CD8-positive, alpha-beta memory T cell (primary cell): ENCODE data around the gene MAB21L4. TPM values are rescaled to one million over a fixed set of nuclear protein-coding genes. Genes with fewer than 3 reads are reported as not detected.

Source experiments
- CTCF ChIA-PET: fragments of 350-600 bp; sonication (Branson Sonifier 250); formaldehyde crosslinking; loops from one replicate; lab custom pipeline; 2021; ENCODE audit warnings: antibody characterized with exemption; lab: Charles Lee
- POLR2A ChIA-PET: fragments of 350-600 bp; sonication (Branson Sonifier 250); formaldehyde crosslinking; loops from one replicate; lab custom pipeline; 2021; ENCODE audit warnings: antibody characterized with exemption; lab: Charles Lee
- DNase-seq, 5 donors: peaks; one replicate each; pipeline versions ENCODE4 v3.0.0 to v3.0.0-alpha.2; 2020 to 2022; ENCODE audit warnings: mixed read lengths in 1 of 5
- H3K27ac ChIP-seq: one replicate; pipeline ENCODE4 v1.7.0; 2013; ENCODE audit warnings: low read depth, mild to moderate bottlenecking, low read length, moderate library complexity
- H3K27me3 ChIP-seq: 2 replicates; pipeline ENCODE4 v1.7.0; 2013; ENCODE audit warnings: low read length, mild to moderate bottlenecking; ENCODE audit not compliant: insufficient read depth, poor library complexity, severe bottlenecking
- H3K36me3 ChIP-seq: 2 replicates; pipeline ENCODE4 v1.7.0; 2013; ENCODE audit warnings: mild to moderate bottlenecking, low read length, moderate library complexity; ENCODE audit not compliant: insufficient read depth
- H3K4me1 ChIP-seq: 2 replicates; pipeline ENCODE4 v1.7.0; 2013; ENCODE audit warnings: mild to moderate bottlenecking, low read length, moderate library complexity; ENCODE audit not compliant: insufficient read depth
- H3K4me3 ChIP-seq: 2 replicates; pipeline ENCODE4 v1.7.0; 2013; ENCODE audit warnings: mild to moderate bottlenecking, low read length
- H3K9me3 ChIP-seq: 2 replicates; pipeline ENCODE4 v1.7.0; 2013; ENCODE audit warnings: mild to moderate bottlenecking, low read length
- H3K27ac Mint-ChIP-seq, 8 donors: one replicate each; pipeline ENCODE4 v1.8.0; 2020 to 2021; ENCODE audit warnings: mixed read lengths in 8 of 8, mild to moderate bottlenecking in 6 of 8, inconsistent platforms in 3 of 8, moderate library complexity in 3 of 8
- H3K27me3 Mint-ChIP-seq, 2 donors: one replicate each; pipeline ENCODE4 v1.8.0; 2020 to 2021; ENCODE audit warnings: mixed read lengths in 2 of 2, mild to moderate bottlenecking in 1 of 2, moderate library complexity in 1 of 2
- H3K36me3 Mint-ChIP-seq, 3 donors: one replicate each; pipeline ENCODE4 v1.8.0; 2020 to 2021; ENCODE audit warnings: mixed read lengths in 3 of 3, inconsistent platforms in 1 of 3, mild to moderate bottlenecking in 1 of 3
- H3K4me1 Mint-ChIP-seq, 3 donors: one replicate each; pipeline ENCODE4 v1.8.0; 2020 to 2021; ENCODE audit warnings: mixed read lengths in 3 of 3, inconsistent platforms in 1 of 3, mild to moderate bottlenecking in 1 of 3
- H3K4me3 Mint-ChIP-seq, 7 donors: one replicate each; pipeline ENCODE4 v1.8.0; 2020 to 2021; ENCODE audit warnings: mixed read lengths in 7 of 7, mild to moderate bottlenecking in 6 of 7, moderate library complexity in 4 of 7, inconsistent platforms in 2 of 7
- H3K9me3 Mint-ChIP-seq, 5 donors: one replicate each; pipeline ENCODE4 v1.8.0; 2020 to 2022; ENCODE audit warnings: mixed read lengths in 5 of 5, mild to moderate bottlenecking in 3 of 5, moderate library complexity in 2 of 5, inconsistent platforms in 1 of 5
- polyA plus RNA-seq: library from polyadenylated mRNA; unstranded; fragments of 300-500 nt; fragmentation: Illumina TruSeq; gene quantifications from one replicate; pipeline ENCODE4 v1.2.3, GENCODE V29; 2021
- total RNA-seq, 2 experiments: library from RNA; stranded (reverse); gene quantifications; one replicate each; pipeline ENCODE4 v1.2.3, GENCODE V29; 2021

Gene MAB21L4
- total and polyA plus RNA-seq, 3 experiments from 2014 or later, result not detected

GRCh38 chr2:240869956-240870875 is 25.7 kb downstream of the MAB21L4 start:
- DNase-seq, result no peak
- Mint-ChIP-seq H3K27ac (no peak overlapping the region), H3K9me3 (no peaks in the 10 kb centered on the region), H3K4me3 (no peak overlapping the region), H3K27me3 (peaks cover 11 to 32% of the 10 kb centered on the region in 2 donors), H3K4me1 (no peaks in the 10 kb centered on the region), H3K36me3 (peaks cover 0 to 2% (median 0%) of the 10 kb centered on the region in 3 donors)
- Histone ChIP-seq H3K4me3 (no peak overlapping the region), H3K36me3 (no peaks in the 10 kb centered on the region), H3K4me1 (no peaks in the 10 kb centered on the region), H3K27ac (no peak overlapping the region), H3K27me3 (no peaks in the 10 kb centered on the region), H3K9me3 (no peaks in the 10 kb centered on the region)
- ChIA-PET POLR2A (no interaction called here), CTCF (no interaction called here)

- H3K27me3 ChIP-seq, result no peaks in the 10 kb centered on the region
- ChIA-PET POLR2A (no interaction called here), CTCF (no interaction called here)
- H3K4me1 ChIP-seq, result no peaks in the 10 kb centered on the region
- peaks cover 0 to 2% (median 0%) of the 10 kb centered on the region in 3 donors for H3K36me3 Mint-ChIP-seq
- H3K27me3 Mint-ChIP-seq, result peaks cover 11 to 34% of the 10 kb centered on the region in 2 donors
- H3K9me3 Mint-ChIP-seq, result no peaks in the 10 kb centered on the region
- no peaks in the 10 kb centered on the region for H3K4me1 Mint-ChIP-seq
- H3K36me3 ChIP-seq, result no peaks in the 10 kb centered on the region
- H3K27ac ChIP-seq, result no peak overlapping the region
- no peaks in the 10 kb centered on the region for H3K9me3 ChIP-seq
- no peak for DNase-seq
- H3K4me3 ChIP-seq, result no peak overlapping the region
- H3K4me3 Mint-ChIP-seq, result no peak overlapping the region
- H3K27ac Mint-ChIP-seq, result no peak overlapping the region
These were observed 26.6 kb downstream of the MAB21L4 start for GRCh38 chr2:240869109-240869955.

- Mint-ChIP-seq H3K9me3 (no peaks in the 10 kb centered on the region), H3K4me3 (no peak within 1 kb of the TSS), H3K4me1 (no peaks in the 10 kb centered on the region), H3K27me3 (peaks cover 11 to 34% of the 10 kb centered on the region in 2 donors), H3K36me3 (peaks cover 0 to 2% (median 0%) of the 10 kb centered on the region in 3 donors), H3K27ac (no peak within 1 kb of the TSS)
- Histone ChIP-seq H3K27me3 (no peaks in the 10 kb centered on the region), H3K27ac (no peak within 1 kb of the TSS), H3K4me1 (no peaks in the 10 kb centered on the region), H3K9me3 (no peaks in the 10 kb centered on the region), H3K36me3 (no peaks in the 10 kb centered on the region), H3K4me3 (no peak within 1 kb of the TSS)
- CTCF ChIA-PET, result no interaction called here
- POLR2A ChIA-PET, result no interaction called here
- DNase-seq, result no peak
These were observed 27.5 kb downstream of the MAB21L4 start, which contains the start of gene AGXT for GRCh38 chr2:240868286-240869108. Gene AGXT (plus strand): TSS chr2:240868824. CDS start chr2:240868866, 42 bp downstream.

GRCh38 chr2:240865391-240865790 is 30.6 kb downstream of the MAB21L4 start:
- POLR2A ChIA-PET, result no interaction called here
- no peaks in the 10 kb centered on the region for H3K27me3 ChIP-seq
- CTCF ChIA-PET, result no interaction called here
- Mint-ChIP-seq H3K27me3 (peaks cover 11 to 34% of the 10 kb centered on the region in 2 donors), H3K9me3 (no peaks in the 10 kb centered on the region), H3K27ac (no peak overlapping the region), H3K36me3 (peaks cover 0 to 2% (median 0%) of the 10 kb centered on the region in 3 donors), H3K4me3 (no peak overlapping the region), H3K4me1 (no peaks in the 10 kb centered on the region)
- H3K4me1 ChIP-seq, result no peaks in the 10 kb centered on the region
- H3K36me3 ChIP-seq, result no peaks in the 10 kb centered on the region
- no peak overlapping the region for H3K27ac ChIP-seq
- no peak for DNase-seq
- H3K4me3 ChIP-seq, result no peak overlapping the region
- no peaks in the 10 kb centered on the region for H3K9me3 ChIP-seq

GRCh38 chr2:240864475-240864874 is 31.5 kb downstream of the MAB21L4 start:
- POLR2A ChIA-PET, result no interaction called here
- no peaks in the 10 kb centered on the region for H3K4me1 Mint-ChIP-seq
- Histone ChIP-seq H3K4me3 (no peak overlapping the region), H3K27me3 (no peaks in the 10 kb centered on the region), H3K36me3 (no peaks in the 10 kb centered on the region), H3K4me1 (no peaks in the 10 kb centered on the region), H3K27ac (no peak overlapping the region), H3K9me3 (no peaks in the 10 kb centered on the region)
- H3K36me3 Mint-ChIP-seq, result peaks cover 0 to 2% (median 0%) of the 10 kb centered on the region in 3 donors
- DNase-seq, result no peak
- CTCF ChIA-PET, result no interaction called here
- H3K4me3 Mint-ChIP-seq, result no peak overlapping the region
- H3K27me3 Mint-ChIP-seq, result peaks cover 10 to 34% of the 10 kb centered on the region in 2 donors
- no peak overlapping the region for H3K27ac Mint-ChIP-seq
- H3K9me3 Mint-ChIP-seq, result no peaks in the 10 kb centered on the region

- no peaks in the 10 kb centered on the region for H3K36me3 ChIP-seq
- CTCF ChIA-PET, result interaction anchor here (1.1 to 1.7 kb wide), 2 partner anchors 10 to 152 kb away, joined by 3 to 6 read pairs; no protein-coding TSS in a partner anchor
- Mint-ChIP-seq H3K4me1 (no peaks in the 10 kb centered on the region), H3K36me3 (peaks cover 0 to 2% (median 0%) of the 10 kb centered on the region in 3 donors), H3K4me3 (no peak overlapping the region), H3K27ac (no peak overlapping the region), H3K9me3 (no peaks in the 10 kb centered on the region), H3K27me3 (peaks cover 11 to 21% of the 10 kb centered on the region in 2 donors)
- POLR2A ChIA-PET, result no interaction called here
- H3K27me3 ChIP-seq, result no peaks in the 10 kb centered on the region
- DNase-seq, result no peak
- no peaks in the 10 kb centered on the region for H3K9me3 ChIP-seq
- no peaks in the 10 kb centered on the region for H3K4me1 ChIP-seq
- H3K27ac ChIP-seq, result no peak overlapping the region
- no peak overlapping the region for H3K4me3 ChIP-seq
These were observed 34.4 kb downstream of the MAB21L4 start for GRCh38 chr2:240861547-240861946.

- CTCF ChIA-PET, result no interaction called here
These were observed 37.1 kb downstream of the MAB21L4 start for GRCh38 chr2:240858871-240859270.

More at GRCh38 chr2:240858871-240859270, 37.1 kb downstream of the MAB21L4 start:
- Mint-ChIP-seq H3K27me3 (peaks cover 9% of the 10 kb centered on the region in 2 donors), H3K36me3 (peaks cover 0 to 5% (median 0%) of the 10 kb centered on the region in 3 donors), H3K27ac (no peak overlapping the region), H3K4me3 (no peak overlapping the region), H3K4me1 (no peaks in the 10 kb centered on the region), H3K9me3 (peaks cover 5 to 11% (median 6%) of the 10 kb centered on the region in 5 donors)
- no peak overlapping the region for H3K4me3 ChIP-seq
- no peaks in the 10 kb centered on the region for H3K4me1 ChIP-seq
- POLR2A ChIA-PET, result no interaction called here
- no peaks in the 10 kb centered on the region for H3K9me3 ChIP-seq
- H3K27ac ChIP-seq, result no peak overlapping the region
- DNase-seq, result no peak
- no peaks in the 10 kb centered on the region for H3K36me3 ChIP-seq
- no peaks in the 10 kb centered on the region for H3K27me3 ChIP-seq
